Activated naive CD4-positive, alpha-beta T cell treated with anti-CD3 and anti-CD28 coated beads, Interleukin-2, amount 10 ng/mL, durations not matched to agents 7 days and 5 days (primary cell): Measurements from ENCODE around the gene DR1.
"Not testable (repeated sequence)": the region's sequence is repeated elsewhere in the genome, so short reads cannot be mapped to it uniquely, and the experiment has no call there.

Experiments used
- CTCF ChIA-PET: fragments of 350-600 bp; sonication (Branson Sonifier 250); formaldehyde crosslinking; loops from one replicate; lab custom pipeline; 2021; ENCODE audit warnings: antibody characterized with exemption; lab: Charles Lee
- DNase-seq: peaks from one replicate; pipeline ENCODE4 v3.0.0-alpha.2; 2020
- H3K27ac Mint-ChIP-seq: one replicate; pipeline ENCODE4 v1.8.0; 2021; ENCODE audit warnings: mild to moderate bottlenecking, moderate library complexity, mixed read lengths
- H3K27me3 Mint-ChIP-seq: one replicate; pipeline ENCODE4 v1.8.0; 2021; ENCODE audit warnings: mild to moderate bottlenecking, mixed read lengths
- H3K36me3 Mint-ChIP-seq: one replicate; pipeline ENCODE4 v1.8.0; 2021; ENCODE audit warnings: mixed read lengths
- H3K4me1 Mint-ChIP-seq: one replicate; pipeline ENCODE4 v1.8.0; 2021; ENCODE audit warnings: mixed read lengths
- H3K4me3 Mint-ChIP-seq: one replicate; pipeline ENCODE4 v1.8.0; 2021; ENCODE audit warnings: mild to moderate bottlenecking, moderate library complexity, mixed read lengths
- H3K9me3 Mint-ChIP-seq: one replicate; pipeline ENCODE4 v1.8.0; 2021; ENCODE audit warnings: mixed read lengths

DR1 gene

GRCh38 chr1:93384656-93385055, 38.9 kb downstream of the DR1 start:
- DNase-seq, result no peak
- Mint-ChIP-seq H3K27me3 (no peaks in the 10 kb centered on the region), H3K9me3 (peaks cover 21% of the 10 kb centered on the region), H3K4me1 (no peaks in the 10 kb centered on the region), H3K27ac (no peak overlapping the region), H3K36me3 (peaks cover 3% of the 10 kb centered on the region), H3K4me3 (no peak overlapping the region)
- CTCF ChIA-PET, result no interaction called here

- CTCF ChIA-PET, H3K36me3 Mint-ChIP-seq, H3K27me3 Mint-ChIP-seq, H3K27ac Mint-ChIP-seq, H3K4me3 Mint-ChIP-seq, H3K4me1 Mint-ChIP-seq, DNase-seq: not testable (repeated sequence)
- H3K9me3 Mint-ChIP-seq, result peaks cover 19% of the 10 kb centered on the region
Observed at GRCh38 chr1:93386268-93386667, 40.6 kb downstream of the DR1 start.

GRCh38 chr1:93394514-93394913, 48.8 kb downstream of the DR1 start:
- no peak overlapping the region for H3K27ac Mint-ChIP-seq
- no peaks in the 10 kb centered on the region for H3K4me1 Mint-ChIP-seq
- no peak overlapping the region for H3K4me3 Mint-ChIP-seq
- no peaks in the 10 kb centered on the region for H3K36me3 Mint-ChIP-seq
- no peaks in the 10 kb centered on the region for H3K9me3 Mint-ChIP-seq
- no peak for DNase-seq
- CTCF ChIA-PET, result no interaction called here
- no peaks in the 10 kb centered on the region for H3K27me3 Mint-ChIP-seq

GRCh38 chr1:93395195-93395594, 49.5 kb downstream of the DR1 start:
- CTCF ChIA-PET, result interaction anchor here (0.6 kb wide), 1 partner anchor 136 kb away, joined by 3 read pairs; no protein-coding TSS in a partner anchor
- Mint-ChIP-seq H3K9me3 (no peaks in the 10 kb centered on the region), H3K36me3 (no peaks in the 10 kb centered on the region)

GRCh38 chr1:93399781-93400180, 54.1 kb downstream of the DR1 start:
- peaks cover 4% of the 10 kb centered on the region for H3K27me3 Mint-ChIP-seq
- H3K36me3 Mint-ChIP-seq, result no peaks in the 10 kb centered on the region
- no peak overlapping the region for H3K4me3 Mint-ChIP-seq
- DNase-seq, result no peak
- H3K27ac Mint-ChIP-seq, result no peak overlapping the region
- H3K4me1 Mint-ChIP-seq, result no peaks in the 10 kb centered on the region
- CTCF ChIA-PET, result interaction anchor here (0.7 to 1.0 kb wide), 2 partner anchors 606 to 1247 kb away, joined by 3 read pairs; no protein-coding TSS in a partner anchor
- no peaks in the 10 kb centered on the region for H3K9me3 Mint-ChIP-seq

More at GRCh38 chr1:93395195-93395594, 49.5 kb downstream of the DR1 start:
- Mint-ChIP-seq H3K27me3 (no peaks in the 10 kb centered on the region), H3K4me3 (no peak overlapping the region), H3K27ac (no peak overlapping the region), H3K4me1 (no peaks in the 10 kb centered on the region)
- DNase-seq, result no peak

- peaks cover 4% of the 10 kb centered on the region for H3K9me3 Mint-ChIP-seq
- CTCF ChIA-PET, result no interaction called here
- H3K4me1 Mint-ChIP-seq, result no peaks in the 10 kb centered on the region
Observed at GRCh38 chr1:93408203-93408602, 62.5 kb downstream of the DR1 start.

GRCh38 chr1:93411000-93411399, 65.3 kb downstream of the DR1 start:
- no peaks in the 10 kb centered on the region for H3K36me3 Mint-ChIP-seq
- peaks cover 4% of the 10 kb centered on the region for H3K9me3 Mint-ChIP-seq
- no peak overlapping the region for H3K27ac Mint-ChIP-seq
- CTCF ChIA-PET, result no interaction called here
- H3K27me3 Mint-ChIP-seq, result peaks cover 14% of the 10 kb centered on the region
- no peak for DNase-seq
- no peaks in the 10 kb centered on the region for H3K4me1 Mint-ChIP-seq
- no peak overlapping the region for H3K4me3 Mint-ChIP-seq

More at GRCh38 chr1:93408203-93408602, 62.5 kb downstream of the DR1 start:
- H3K27ac Mint-ChIP-seq, result no peak overlapping the region
- H3K36me3 Mint-ChIP-seq, result no peaks in the 10 kb centered on the region
- peaks cover 11% of the 10 kb centered on the region for H3K27me3 Mint-ChIP-seq
- DNase-seq, result no peak
- H3K4me3 Mint-ChIP-seq, result no peak overlapping the region

- H3K27me3 Mint-ChIP-seq, result peaks cover 14% of the 10 kb centered on the region
- no peak for DNase-seq
- H3K36me3 Mint-ChIP-seq, result no peaks in the 10 kb centered on the region
- H3K27ac Mint-ChIP-seq, result no peak overlapping the region
- CTCF ChIA-PET, result interaction anchor here (1.5 kb wide), 1 partner anchor 10 kb away, joined by 4 read pairs; no protein-coding TSS in a partner anchor
- H3K4me1 Mint-ChIP-seq, result no peaks in the 10 kb centered on the region
- no peaks in the 10 kb centered on the region for H3K9me3 Mint-ChIP-seq
- H3K4me3 Mint-ChIP-seq, result no peak overlapping the region
Observed at GRCh38 chr1:93414749-93415148, 69.0 kb downstream of the DR1 start.

- Mint-ChIP-seq H3K4me3 (no peak overlapping the region), H3K9me3 (no peaks in the 10 kb centered on the region), H3K36me3 (no peaks in the 10 kb centered on the region), H3K27me3 (peaks cover 14% of the 10 kb centered on the region), H3K27ac (no peak overlapping the region), H3K4me1 (no peaks in the 10 kb centered on the region)
- no peak for DNase-seq
- CTCF ChIA-PET, result interaction anchor here (1.5 kb wide), 1 partner anchor 10 kb away, joined by 4 read pairs; no protein-coding TSS in a partner anchor
Observed at GRCh38 chr1:93415296-93415695, 69.6 kb downstream of the DR1 start.

GRCh38 chr1:93416183-93416582, 70.5 kb downstream of the DR1 start:
- no peaks in the 10 kb centered on the region for H3K9me3 Mint-ChIP-seq
- no peak for DNase-seq
- no peak overlapping the region for H3K4me3 Mint-ChIP-seq
- CTCF ChIA-PET, result no interaction called here
- peaks cover 14% of the 10 kb centered on the region for H3K27me3 Mint-ChIP-seq
- H3K4me1 Mint-ChIP-seq, result no peaks in the 10 kb centered on the region
- no peak overlapping the region for H3K27ac Mint-ChIP-seq
- H3K36me3 Mint-ChIP-seq, result no peaks in the 10 kb centered on the region
